HepG2 (cell line): ENCODE results near the gene KLHDC8B. TPM values are rescaled to one million over a fixed set of nuclear protein-coding genes. Genes with fewer than 3 reads are reported as not detected.
A peak's percentile ranks its signal among the peaks of the same experiment; 100 is the strongest.
"Not testable (repeated sequence)": the region's sequence is repeated elsewhere in the genome, so short reads cannot be mapped to it uniquely, and the experiment has no call there.

ENCODE experiments used
- ADNP ChIP-seq: sonication (generic); formaldehyde crosslinking; IDR thresholded peaks from 2 replicates; pipeline ENCODE4 v1.4.0; 2020; ENCODE audit warnings: missing genetic modification reagents
- CEBPG ChIP-seq: IDR thresholded peaks from 2 replicates; pipeline ENCODE4 v1.6.1; 2016
- CREB1 ChIP-seq, 2 experiments: fragments of 450-650 bp in 1 of 2; IDR thresholded peaks; 2 replicates each; pipeline ENCODE4 v1.6.1; 2016 to 2017; ENCODE audit warnings: control low read depth in 1 of 2, mild to moderate bottlenecking in 1 of 2, missing compliant biosample characterization in 1 of 2, missing genetic modification characterization in 1 of 2
- CREM ChIP-seq, 2 experiments: sonication (generic) in 1 of 2; formaldehyde crosslinking in 1 of 2; IDR thresholded peaks; 2 replicates each; pipeline versions ENCODE4 v1.4.0 to v1.6.1; 2016 to 2020; ENCODE audit warnings: antibody characterized with exemption in 1 of 2, mild to moderate bottlenecking in 1 of 2, missing genetic modification reagents in 1 of 2
- FOXJ3 ChIP-seq: sonication (generic); formaldehyde crosslinking; IDR thresholded peaks from 2 replicates; pipeline ENCODE4 v1.4.0; 2020; ENCODE audit warnings: missing genetic modification reagents, mild to moderate bottlenecking, borderline replicate concordance
- GATAD2A ChIP-seq: IDR thresholded peaks from 2 replicates; pipeline ENCODE4 v1.6.1; 2016
- HDAC2 ChIP-seq: sonication (generic); formaldehyde crosslinking; IDR thresholded peaks from 2 replicates; pipeline ENCODE4 v1.4.0; 2020; ENCODE audit warnings: missing genetic modification reagents
- HMGXB3 ChIP-seq: sonication (generic); formaldehyde crosslinking; IDR thresholded peaks from 2 replicates; pipeline ENCODE4 v1.4.0; 2020; ENCODE audit warnings: missing genetic modification reagents, borderline replicate concordance
- HMGXB4 ChIP-seq, 2 experiments: sonication (generic) in 1 of 2; formaldehyde crosslinking in 1 of 2; IDR thresholded peaks; 2 replicates each; pipeline versions ENCODE4 v1.4.0 to v1.6.1; 2018 to 2020; ENCODE audit warnings: missing genetic modification reagents in 2 of 2, borderline replicate concordance in 1 of 2, low read depth in 1 of 2, mild to moderate bottlenecking in 1 of 2, missing biosample characterization in 1 of 2
- HNF4A ChIP-seq: sonication (generic); formaldehyde crosslinking; IDR thresholded peaks from 2 replicates; pipeline ENCODE4 v1.4.0; 2020; ENCODE audit warnings: missing genetic modification reagents
- HOMEZ ChIP-seq: IDR thresholded peaks from 2 replicates; pipeline ENCODE4 v1.6.1; 2016; ENCODE audit warnings: low read depth
- LCORL ChIP-seq, 2 experiments: fragments of 450-650 bp in 1 of 2; sonication (generic) in 1 of 2; formaldehyde crosslinking in 1 of 2; IDR thresholded peaks; 2 replicates each; pipeline versions ENCODE4 v1.5.0 to v1.6.1; 2017 to 2020; ENCODE audit warnings: antibody characterized with exemption in 1 of 2, missing genetic modification reagents in 1 of 2
- MIER3 ChIP-seq: IDR thresholded peaks from 2 replicates; pipeline ENCODE4 v1.6.1; 2016; ENCODE audit warnings: missing compliant biosample characterization, borderline replicate concordance
- NCOA2 ChIP-seq: sonication (generic); formaldehyde crosslinking; IDR thresholded peaks from 2 replicates; pipeline ENCODE4 v1.8.0; 2022; ENCODE audit warnings: inconsistent platforms
- SIX4 ChIP-seq: sonication (generic); formaldehyde crosslinking; IDR thresholded peaks from 2 replicates; pipeline ENCODE4 v1.4.0; 2020; ENCODE audit warnings: missing genetic modification reagents
- SMAD3 ChIP-seq: sonication (generic); formaldehyde crosslinking; IDR thresholded peaks from 2 replicates; pipeline ENCODE4 v1.4.0; 2020; ENCODE audit warnings: missing genetic modification reagents
- SOX5 ChIP-seq: IDR thresholded peaks from 2 replicates; pipeline ENCODE4 v1.6.1; 2016; ENCODE audit warnings: borderline replicate concordance
- ZNF430 ChIP-seq: sonication (generic); formaldehyde crosslinking; IDR thresholded peaks from 2 replicates; pipeline ENCODE4 v1.9.0; 2021; ENCODE audit warnings: mild to moderate bottlenecking, missing genetic modification reagents
- ZNF441 ChIP-seq: sonication (generic); formaldehyde crosslinking; IDR thresholded peaks from 2 replicates; pipeline ENCODE4 v1.7.0; 2021; ENCODE audit warnings: missing genetic modification reagents, borderline replicate concordance
- ZNF543 ChIP-seq: sonication (generic); formaldehyde crosslinking; IDR thresholded peaks from 2 replicates; pipeline ENCODE4 v1.4.0; 2020; ENCODE audit warnings: mild to moderate bottlenecking, missing genetic modification reagents
- ZNF644 ChIP-seq: IDR thresholded peaks from 2 replicates; pipeline ENCODE4 v1.6.1; 2016; ENCODE audit warnings: low read depth
- ZNF691 ChIP-seq: sonication (generic); formaldehyde crosslinking; IDR thresholded peaks from 2 replicates; pipeline ENCODE4 v1.4.0; 2020; ENCODE audit warnings: missing genetic modification reagents, low read depth, mild to moderate bottlenecking, borderline replicate concordance
- polyA plus RNA-seq, 8 experiments: library from polyadenylated mRNA; depleted of rRNA in 3 of 8; stranded (reverse) in 7 of 8; unstranded in 1 of 8; fragments of >200 nt; fragmentation: Illumina TruSeq in 4 of 8; extraction: Trizol in 4 of 8; gene quantifications; 2 replicates each; pipeline versions ENCODE4 v1.2.1 to v1.2.3, GENCODE V29; 2011 to 2016; ENCODE audit warnings: low read depth in 4 of 8, missing spikeins in 1 of 8, mixed read lengths in 1 of 8; ENCODE audit not compliant: insufficient read depth in 1 of 8
- total RNA-seq, 5 experiments: library from RNA; depleted of rRNA; stranded (reverse); fragments of >200 nt; fragmentation: Illumina TruSeq; extraction: Trizol; gene quantifications; 2 replicates each; pipeline ENCODE4 v1.2.3, GENCODE V29; 2016; ENCODE audit warnings: low read depth in 1 of 5

The KLHDC8B gene
- total and polyA plus RNA-seq, 2 of the 13 experiments (the other 11 are each of a cell fraction or from before 2014, with no cell fraction given): 17.2 to 17.8 TPM

GRCh38 chr3:49218471-49218989 lies 47.1 kb downstream of the KLHDC8B start (continued):
- peak; percentile 87 for TF ChIP-seq MIER3 (CRISPR knock-in tag)
- TF ChIP-seq CEBPG (CRISPR knock-in tag): peak; percentile 78
- peak; percentile 94 for TF ChIP-seq GATAD2A
- peak; percentile 79 for TF ChIP-seq HDAC2 (CRISPR knock-in tag)
- 0 out of 2 replicates have a peak, but pooled peaks have one; percentile 54 for TF ChIP-seq ADNP (CRISPR knock-in tag)
- TF ChIP-seq ZNF441 (CRISPR knock-in tag): peak; percentile 22; the same call in 1 of the 2 replicates
- TF ChIP-seq LCORL (IDR thresholded peaks at IDR 0.05): peak; percentile 97
- not testable (repeated sequence) for TF ChIP-seq LCORL (CRISPR knock-in tag; IDR thresholded peaks at IDR 0.05); CREB1 (IDR thresholded peaks at IDR 0.05); CREM (CRISPR knock-in tag; IDR thresholded peaks at IDR 0.05)
- peak; percentile 57; the same call in 1 of the 2 replicates for TF ChIP-seq HMGXB3 (CRISPR knock-in tag)
- TF ChIP-seq ZNF691: peak; percentile 26; the same call in 1 of the 2 replicates
- peak; percentile 57; the same call in 1 of the 2 replicates for TF ChIP-seq FOXJ3
- TF ChIP-seq SMAD3 (CRISPR knock-in tag): peak; percentile 78
- peak; percentile 55 for TF ChIP-seq CREB1 (CRISPR knock-in tag; IDR thresholded peaks at IDR 0.05)
- 0 out of 2 replicates have a peak, but pooled peaks have one; percentile 43 for TF ChIP-seq ZNF543 (CRISPR knock-in tag)
- 0 out of 2 replicates have a peak, but pooled peaks have one; percentile 54 for TF ChIP-seq ZNF430 (CRISPR knock-in tag)
- peak; percentile 85 for TF ChIP-seq ZNF644 (CRISPR knock-in tag)
- TF ChIP-seq HOMEZ (CRISPR knock-in tag): peak; percentile 80
- TF ChIP-seq HNF4A (CRISPR knock-in tag): peak; percentile 58; the same call in 1 of the 2 replicates
- peak; percentile 15; the same call in 1 of the 2 replicates for TF ChIP-seq SIX4 (CRISPR knock-in tag)
- peak; percentile 100 for TF ChIP-seq SOX5 (CRISPR knock-in tag)
- peak in 1 of 2 experiments; percentile 59; a peak in 1 of 4 replicates for TF ChIP-seq HMGXB4 (CRISPR knock-in tag; IDR thresholded peaks at IDR 0.05; ENCODE audit: borderline replicate concordance in 1 of 2, low read depth in 1 of 2)
- peak; percentile 46; the same call in 1 of the 2 replicates for TF ChIP-seq CREM (IDR thresholded peaks at IDR 0.05)
- TF ChIP-seq NCOA2 (CRISPR knock-in tag): peak; percentile 83
